Measurements from ENCODE around the gene MRFAP1. TPM values are rescaled to one million over a fixed set of nuclear protein-coding genes. Genes with fewer than 3 reads are reported as not detected.
A peak's percentile ranks its signal among the peaks of the same experiment; 100 is the strongest.

The MRFAP1 gene
- total RNA-seq (2021; fragmentation: NEBNext Ultra II Directional; extraction: Animal tissue kit (Norgen Biotek cat#: 25700)) = 100 to 1,000 TPM; 332 to 418 (median 364) TPM
- long read RNA-seq, transcript MRFAP1-201 (3 exons, 2,049 nt) = minor isoform, 229 of 624 reads
- long read RNA-seq, transcript MRFAP1-202 (2 exons, 1,584 nt) = major isoform, 373 of 624 reads
- long read RNA-seq, transcript MRFAP1-204 (1 exons, 1,982 nt) = minor isoform, 20 of 624 reads
- long read RNA-seq, partial matches to known transcripts = 0 of 624 reads
- long read RNA-seq, other reads (novel, unspliced or antisense) = 0 of 624 reads

GRCh38 chr4:6640292-6641163 lies at the start of gene MRFAP1:
Gene MRFAP1, plus strand, starts transcription at chr4:6640685. Its CDS starts 178 bp downstream, at chr4:6640863.
- Mint-ChIP-seq H3K4me1 (ENCODE audit: low read depth) (peaks cover 23% of the 10 kb centered on the region), H3K27me3 (ENCODE audit: insufficient read depth) (peaks cover 3% of the 10 kb centered on the region), H3K36me3 (ENCODE audit: low read depth) (peaks cover 30% of the 10 kb centered on the region), H3K4me3 (peak within 1 kb of the TSS; percentile 98), H3K9me3 (no peaks in the 10 kb centered on the region), H3K27ac (peak within 1 kb of the TSS; percentile 99)
- no peak for TF ChIP-seq CTCF (IDR thresholded peaks at IDR 0.05)
- DNase-seq = peak; percentile 89

GRCh38 chr4:6591313-6591712 lies 49.2 kb upstream of the MRFAP1 start:
- H3K9me3 Mint-ChIP-seq = no peaks in the 10 kb centered on the region
- DNase-seq = no peak
- H3K4me1 Mint-ChIP-seq (ENCODE audit: low read depth) = peaks cover 8% of the 10 kb centered on the region; the same call in 1 of the 2 replicates
- no peaks in the 10 kb centered on the region; the same call in 1 of the 2 replicates for H3K27me3 Mint-ChIP-seq (ENCODE audit: insufficient read depth)
- no peak overlapping the region for H3K27ac Mint-ChIP-seq
- no peak for TF ChIP-seq CTCF (IDR thresholded peaks at IDR 0.05)
- peaks cover 7% of the 10 kb centered on the region; the same call in 1 of the 2 replicates for H3K36me3 Mint-ChIP-seq (ENCODE audit: low read depth)
- H3K4me3 Mint-ChIP-seq = no peak overlapping the region

GRCh38 chr4:6591781-6592180 lies 48.7 kb upstream of the MRFAP1 start:
- H3K27me3 Mint-ChIP-seq (ENCODE audit: insufficient read depth) = no peaks in the 10 kb centered on the region; the same call in 1 of the 2 replicates
- no peak for DNase-seq
- no peak overlapping the region for H3K27ac Mint-ChIP-seq
- no peak for TF ChIP-seq CTCF (IDR thresholded peaks at IDR 0.05)
- no peaks in the 10 kb centered on the region for H3K9me3 Mint-ChIP-seq
- no peak overlapping the region for H3K4me3 Mint-ChIP-seq
- peaks cover 8% of the 10 kb centered on the region; the same call in 1 of the 2 replicates for H3K4me1 Mint-ChIP-seq (ENCODE audit: low read depth)
- peaks cover 7% of the 10 kb centered on the region; the same call in 1 of the 2 replicates for H3K36me3 Mint-ChIP-seq (ENCODE audit: low read depth)

- Mint-ChIP-seq H3K4me3 (no peak overlapping the region), H3K27me3 (ENCODE audit: insufficient read depth) (no peaks in the 10 kb centered on the region; the same call in 1 of the 2 replicates), H3K36me3 (ENCODE audit: low read depth) (peaks cover 7% of the 10 kb centered on the region; the same call in 1 of the 2 replicates), H3K9me3 (no peaks in the 10 kb centered on the region), H3K27ac (no peak overlapping the region), H3K4me1 (ENCODE audit: low read depth) (peaks cover 8% of the 10 kb centered on the region; the same call in 1 of the 2 replicates)
- DNase-seq = no peak
- no peak for TF ChIP-seq CTCF (IDR thresholded peaks at IDR 0.05)
Observed at GRCh38 chr4:6592804-6593563, 47.5 kb upstream of the MRFAP1 start.

GRCh38 chr4:6594341-6594740 lies 46.1 kb upstream of the MRFAP1 start:
- H3K9me3 Mint-ChIP-seq = no peaks in the 10 kb centered on the region
- no peak for TF ChIP-seq CTCF (IDR thresholded peaks at IDR 0.05)
- H3K36me3 Mint-ChIP-seq (ENCODE audit: low read depth) = peaks cover 7% of the 10 kb centered on the region; the same call in 1 of the 2 replicates

More at GRCh38 chr4:6594341-6594740, 46.1 kb upstream of the MRFAP1 start:
- Mint-ChIP-seq H3K4me3 (no peak overlapping the region), H3K4me1 (ENCODE audit: low read depth) (peaks cover 8% of the 10 kb centered on the region; the same call in 1 of the 2 replicates), H3K27ac (no peak overlapping the region), H3K27me3 (ENCODE audit: insufficient read depth) (no peaks in the 10 kb centered on the region; the same call in 1 of the 2 replicates)
- no peak for DNase-seq

All from HFFc6 (cell line).